Gastroesophageal sphincter (tissue), 4 donors: ENCODE measurements around the gene P2RY14. TPM values are rescaled to one million over a fixed set of nuclear protein-coding genes. Genes with fewer than 3 reads are reported as not detected.
"Not testable (repeated sequence)": the region's sequence is repeated elsewhere in the genome, so short reads cannot be mapped to it uniquely, and the experiment has no call there.

Source experiments
- ATAC-seq: fragments of 150-250 bp; one replicate; pipeline ENCODE4 v1.9.1; 2016; ENCODE audit warnings: mild to moderate bottlenecking, moderate library complexity
- H3K27ac ChIP-seq, 4 donors: fragments of 200-600 bp; sonication (generic) in 3 of 4; 1 replicate in 3 of 4; 2 replicates in 1 of 4; pipeline ENCODE4 v1.5.1; 2016 to 2019
- H3K27me3 ChIP-seq: fragments of 200-600 bp; sonication (generic); one replicate; pipeline ENCODE4 v1.5.1; 2019
- H3K36me3 ChIP-seq, 2 donors: fragments of 200-600 bp; sonication (generic); one replicate each; pipeline ENCODE4 v1.5.1; 2019; ENCODE audit warnings: control low read depth in 1 of 2
- H3K4me1 ChIP-seq, 3 donors: fragments of 200-600 bp; sonication (generic); 1 replicate in 2 of 3; 2 replicates in 1 of 3; pipeline ENCODE4 v1.5.1; 2016 to 2019; ENCODE audit warnings: control low read depth in 2 of 3
- H3K4me3 ChIP-seq, 2 donors: fragments of 200-600 bp; sonication (generic); one replicate each; pipeline ENCODE4 v1.5.1; 2019; ENCODE audit warnings: mild to moderate bottlenecking in 1 of 2, moderate library complexity in 1 of 2
- H3K9me3 ChIP-seq, 3 donors: fragments of 200-600 bp; sonication (generic); one replicate each; pipeline ENCODE4 v1.5.1; 2017 to 2019; ENCODE audit warnings: control low read depth in 2 of 3
- EP300 ChIP-seq: sonication (generic); formaldehyde crosslinking; IDR thresholded peaks from one replicate; pipeline ENCODE4 v1.6.1; 2017; ENCODE audit warnings: antibody characterized with exemption, mild to moderate bottlenecking
- POLR2A ChIP-seq, 2 donors: fragments of 450-650 bp; IDR thresholded peaks; one replicate each; pipeline ENCODE4 v1.6.1; 2017; ENCODE audit warnings: antibody characterized with exemption in 2 of 2, mild to moderate bottlenecking in 2 of 2, moderate library complexity in 1 of 2
- POLR2AphosphoS5 ChIP-seq: sonication (generic); formaldehyde crosslinking; IDR thresholded peaks from one replicate; pipeline ENCODE4 v1.6.1; 2017; ENCODE audit warnings: antibody characterized with exemption
- WGBS, 2 donors: methylation state at CpG; one replicate each; pipeline ENCODE4 v1.1.5; 2018; ENCODE audit warnings: low coverage in 1 of 2; 5-methylcytosine and 5-hydroxymethylcytosine counted together
- total RNA-seq, 4 donors: library from RNA; depleted of rRNA; stranded (reverse); fragments of >200 nt; gene quantifications; one replicate each; pipeline ENCODE4 v1.1.0, GENCODE V29; 2016
- TF ChIP-seq, protein P1 (sequence below), 4 experiments: fragments of 200-600 bp in 2 of 4; fragments of 450-650 bp in 2 of 4; sonication (generic) in 1 of 4; IDR thresholded peaks; one replicate each; pipeline ENCODE4 v1.5.1; 2017 to 2019; ENCODE audit warnings: antibody characterized with exemption in 4 of 4, mild to moderate bottlenecking in 2 of 4, moderate library complexity in 2 of 4

The P2RY14 gene
- total RNA-seq, 4 donors from 2014 or later = 1.8 to 90.5 (median 16.2) TPM

- H3K4me3 ChIP-seq = no peak overlapping the region
- WGBS, 2 donors = 100% methylated on average over 1 of the region's 1 CpG
- TF ChIP-seq POLR2AphosphoS5 (no peak), POLR2A (IDR thresholded peaks at IDR 0.05) (no peak), EP300 (no peak)
- TF ChIP-seq, protein P1, sequence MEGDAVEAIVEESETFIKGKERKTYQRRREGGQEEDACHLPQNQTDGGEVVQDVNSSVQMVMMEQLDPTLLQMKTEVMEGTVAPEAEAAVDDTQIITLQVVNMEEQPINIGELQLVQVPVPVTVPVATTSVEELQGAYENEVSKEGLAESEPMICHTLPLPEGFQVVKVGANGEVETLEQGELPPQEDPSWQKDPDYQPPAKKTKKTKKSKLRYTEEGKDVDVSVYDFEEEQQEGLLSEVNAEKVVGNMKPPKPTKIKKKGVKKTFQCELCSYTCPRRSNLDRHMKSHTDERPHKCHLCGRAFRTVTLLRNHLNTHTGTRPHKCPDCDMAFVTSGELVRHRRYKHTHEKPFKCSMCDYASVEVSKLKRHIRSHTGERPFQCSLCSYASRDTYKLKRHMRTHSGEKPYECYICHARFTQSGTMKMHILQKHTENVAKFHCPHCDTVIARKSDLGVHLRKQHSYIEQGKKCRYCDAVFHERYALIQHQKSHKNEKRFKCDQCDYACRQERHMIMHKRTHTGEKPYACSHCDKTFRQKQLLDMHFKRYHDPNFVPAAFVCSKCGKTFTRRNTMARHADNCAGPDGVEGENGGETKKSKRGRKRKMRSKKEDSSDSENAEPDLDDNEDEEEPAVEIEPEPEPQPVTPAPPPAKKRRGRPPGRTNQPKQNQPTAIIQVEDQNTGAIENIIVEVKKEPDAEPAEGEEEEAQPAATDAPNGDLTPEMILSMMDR (IDR thresholded peaks at IDR 0.05) = no peak
- H3K9me3 ChIP-seq = no peaks in the 10 kb centered on the region
- ATAC-seq = no peak
- peaks cover 0 to 73% (median 12%) of the 10 kb centered on the region in 3 donors for H3K4me1 ChIP-seq
- H3K27me3 ChIP-seq = no peaks in the 10 kb centered on the region
- H3K36me3 ChIP-seq = no peaks in the 10 kb centered on the region
- H3K27ac ChIP-seq = peak overlapping the region; percentile 79 to 88 (median 83)
Measured at GRCh38 chr3:151264605-151265004, 13.7 kb downstream of the P2RY14 start.

- ATAC-seq = no peak
- Histone ChIP-seq H3K9me3 (no peaks in the 10 kb centered on the region), H3K4me1 (peaks cover 0 to 78% (median 15%) of the 10 kb centered on the region in 3 donors), H3K4me3 (no peak overlapping the region), H3K36me3 (no peaks in the 10 kb centered on the region), H3K27ac (peak overlapping the region; percentile 29 to 82 (median 77)), H3K27me3 (no peaks in the 10 kb centered on the region)
- TF ChIP-seq POLR2AphosphoS5 = no peak
- TF ChIP-seq, protein P1 (IDR thresholded peaks at IDR 0.05) = no peak
- no peak for TF ChIP-seq POLR2A (IDR thresholded peaks at IDR 0.05)
- no peak for TF ChIP-seq EP300
- WGBS, 2 donors = 66 to 94% methylated on average over 4 to 8 of the region's 8 CpGs
Measured at GRCh38 chr3:151262871-151263525, 15.3 kb downstream of the P2RY14 start.

DNA sequence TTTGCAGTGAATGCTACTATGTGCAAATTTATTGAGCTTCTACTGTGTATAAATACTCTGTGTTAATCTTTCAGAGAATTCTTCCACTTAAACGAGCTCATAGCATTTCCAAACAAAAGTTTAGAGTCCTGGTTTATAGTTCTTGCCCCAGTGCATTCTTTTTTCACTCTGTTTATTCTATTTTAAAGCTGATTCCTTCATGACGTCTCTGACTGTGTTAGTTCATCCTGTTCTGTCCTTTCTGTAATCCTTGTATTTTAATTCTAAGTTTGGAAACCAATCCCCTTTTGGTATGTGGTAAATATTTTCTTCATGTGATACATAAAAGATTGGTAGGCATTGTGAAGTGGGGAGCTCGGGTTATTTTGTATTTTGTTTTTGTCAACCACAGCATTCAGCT is 18.7 kb downstream of the P2RY14 start:
- WGBS, 2 donors = 27 to 42% methylated on average over 3 of the region's 3 CpGs
- Histone ChIP-seq H3K4me1 (peaks cover 0 to 78% (median 4%) of the 10 kb centered on the region in 3 donors), H3K36me3 (no peaks in the 10 kb centered on the region), H3K27me3 (no peaks in the 10 kb centered on the region), H3K4me3 (no peak overlapping the region), H3K27ac (peak overlapping the region; percentile 77 to 82 (median 78)), H3K9me3 (no peaks in the 10 kb centered on the region)
- TF ChIP-seq, protein P1 (IDR thresholded peaks at IDR 0.05) = no peak
- TF ChIP-seq EP300 = peak; percentile 31
- peak; percentile 79 for TF ChIP-seq POLR2AphosphoS5
- TF ChIP-seq POLR2A (IDR thresholded peaks at IDR 0.05) = no peak
- peak; percentile 77 for ATAC-seq

DNA sequence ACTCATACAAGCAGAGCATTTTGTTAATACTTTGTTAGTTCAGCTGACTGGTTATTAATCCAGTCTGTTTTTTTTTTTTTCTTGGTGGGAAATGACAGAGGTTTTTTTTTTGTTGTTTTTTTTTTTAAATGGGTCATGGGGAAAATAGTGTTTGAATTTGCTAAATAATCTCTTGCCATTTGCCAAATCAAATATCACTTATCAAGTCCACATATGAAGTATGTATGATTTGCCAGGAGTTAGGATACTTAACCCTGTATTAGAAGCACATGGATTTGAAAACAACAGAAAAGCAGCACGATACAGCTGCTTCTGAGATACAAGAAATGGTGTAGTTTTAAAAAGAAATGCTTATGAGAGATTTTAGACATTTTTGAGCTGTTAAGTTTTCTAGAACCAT is 21.6 kb downstream of the P2RY14 start:
- H3K9me3 ChIP-seq = no peaks in the 10 kb centered on the region
- H3K27me3 ChIP-seq = no peaks in the 10 kb centered on the region
- ATAC-seq = no peak
- H3K36me3 ChIP-seq = no peaks in the 10 kb centered on the region
- no peak for TF ChIP-seq POLR2AphosphoS5
- TF ChIP-seq, protein P1 (IDR thresholded peaks at IDR 0.05) = no peak
- peak overlapping the region; percentile 53 to 79 (median 76) for H3K27ac ChIP-seq
- peaks cover 0 to 92% (median 4%) of the 10 kb centered on the region in 3 donors for H3K4me1 ChIP-seq
- no peak overlapping the region for H3K4me3 ChIP-seq
- WGBS, 2 donors = 50% methylated on average over 1 of the region's 1 CpG

DNA sequence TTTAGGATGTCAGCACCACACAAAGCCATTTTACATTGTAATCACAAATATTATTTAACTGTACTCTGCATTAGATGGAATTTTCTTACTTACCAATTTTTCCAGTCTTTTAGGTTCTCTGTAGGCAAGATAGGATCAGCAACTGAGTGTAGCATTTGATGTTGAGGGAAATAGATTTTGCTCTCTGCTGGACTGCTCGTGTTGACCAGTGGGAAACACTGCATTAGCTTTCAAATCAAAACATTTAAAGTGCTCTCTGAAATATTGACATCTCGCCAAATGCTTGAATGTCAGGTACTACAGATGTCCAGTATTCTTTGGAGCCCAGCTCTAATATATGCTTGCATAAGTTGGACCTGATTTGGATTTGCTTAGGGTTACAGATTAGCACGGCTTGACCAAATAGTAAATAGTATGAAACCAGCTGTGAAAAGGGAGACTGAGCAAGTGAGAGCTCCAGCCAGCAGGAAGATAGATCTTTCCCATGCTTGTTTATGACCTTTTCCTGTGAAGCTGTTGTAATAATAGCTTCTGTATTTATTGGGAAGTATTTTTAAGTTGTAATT is 29.5 kb downstream of the P2RY14 start:
- TF ChIP-seq POLR2A (IDR thresholded peaks at IDR 0.05) = no peak
- TF ChIP-seq POLR2AphosphoS5 = peak; percentile 15
- no peak for TF ChIP-seq EP300
- Histone ChIP-seq H3K4me1 (peaks cover 0 to 46% (median 0%) of the 10 kb centered on the region in 3 donors), H3K27me3 (no peaks in the 10 kb centered on the region), H3K4me3 (peak overlapping the region in 1 of 2 donors; percentile 14), H3K36me3 (no peaks in the 10 kb centered on the region), H3K27ac (peak overlapping the region; percentile 22 to 51 (median 39)), H3K9me3 (peaks cover 0 to 6% (median 0%) of the 10 kb centered on the region in 3 donors)
- ATAC-seq = no peak
- 29 to 54% methylated on average over 3 of the region's 3 CpGs for WGBS, 2 donors

DNA sequence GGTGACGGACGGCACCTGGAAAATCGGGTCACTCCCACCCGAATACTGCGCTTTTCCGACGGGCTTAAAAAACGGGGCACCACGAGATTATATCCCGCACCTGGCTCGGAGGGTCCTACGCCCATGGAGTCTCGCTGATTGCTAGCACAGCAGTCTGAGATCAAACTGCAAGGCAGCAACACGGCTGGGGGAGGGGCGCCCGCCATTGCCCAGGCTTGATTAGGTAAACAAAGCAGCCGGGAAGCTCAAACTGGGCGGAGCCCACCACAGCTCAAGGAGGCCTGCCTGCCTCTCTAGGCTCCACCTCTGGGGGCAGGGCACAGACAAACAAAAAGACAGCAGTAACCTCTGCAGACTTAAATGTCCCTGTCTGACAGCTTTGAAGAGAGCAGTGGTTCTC is 36.3 kb downstream of the P2RY14 start:
- not testable (repeated sequence) for H3K4me3 ChIP-seq, H3K4me1 ChIP-seq, ATAC-seq, H3K9me3 ChIP-seq, H3K36me3 ChIP-seq, H3K27me3 ChIP-seq, H3K27ac ChIP-seq
- WGBS, 2 donors = 60% methylated on average over 1 of the region's 18 CpGs; no CpG with 5 or more reads in 1 of the 2 donors
